Thymus (tissue), 11 donors: Measurements from ENCODE around the gene KDM4E. TPM values are rescaled to one million over a fixed set of nuclear protein-coding genes. Genes with fewer than 3 reads are reported as not detected.

Source experiments
- DNase-seq, 9 donors: peaks; one replicate each; pipeline ENCODE4 v3.0.0-alpha.2; 2013; ENCODE audit warnings: low spot score in 9 of 9, low read depth in 6 of 9, missing footprints in 1 of 9
- H3K27ac ChIP-seq, 2 donors: one replicate each; pipeline ENCODE4 v1.5.1; 2013; ENCODE audit warnings: control low read depth in 1 of 2, low read depth in 1 of 2, low read length in 1 of 2, mild to moderate bottlenecking in 1 of 2, moderate library complexity in 1 of 2
- H3K27me3 ChIP-seq, 2 donors: one replicate each; pipeline ENCODE4 v1.5.1; 2013; ENCODE audit warnings: low read length in 1 of 2; ENCODE audit not compliant: control insufficient read depth in 2 of 2, insufficient read depth in 1 of 2
- H3K36me3 ChIP-seq, 2 donors: one replicate each; pipeline ENCODE4 v1.5.1; 2013; ENCODE audit warnings: low read length in 1 of 2, mild to moderate bottlenecking in 1 of 2, moderate library complexity in 1 of 2; ENCODE audit not compliant: control insufficient read depth in 2 of 2, insufficient read depth in 2 of 2
- H3K4me1 ChIP-seq, 2 donors: one replicate each; pipeline ENCODE4 v1.5.1; 2013; ENCODE audit warnings: low read length in 2 of 2; ENCODE audit not compliant: control insufficient read depth in 2 of 2, insufficient read depth in 2 of 2
- H3K4me3 ChIP-seq, 2 donors: one replicate each; pipeline ENCODE4 v1.5.1; 2013; ENCODE audit warnings: low read length in 2 of 2, control low read depth in 1 of 2, mild to moderate bottlenecking in 1 of 2
- H3K9me3 ChIP-seq, 2 donors: one replicate each; pipeline ENCODE4 v1.5.1; 2013; ENCODE audit warnings: low read length in 1 of 2, mild to moderate bottlenecking in 1 of 2; ENCODE audit not compliant: control insufficient read depth in 2 of 2, insufficient read depth in 1 of 2
- WGBS: extraction: QIAGEN DNeasy Blood & Tissue Kit; methylation state at CpG from one replicate; pipeline ENCODE4 v1.1.7; 2013; 5-methylcytosine and 5-hydroxymethylcytosine counted together
- polyA plus RNA-seq: library from polyadenylated mRNA; stranded (reverse); fragments of 200-250 nt; gene quantifications from one replicate; pipeline ENCODE4 v1.2.3, GENCODE V29; 2013
- total RNA-seq: library from RNA; stranded (reverse); fragments of 120-200 nt; gene quantifications from one replicate; pipeline ENCODE4 v1.2.4, GENCODE V29; 2013
- donor health status: healthy.

KDM4E gene
- total and polyA plus RNA-seq, 2 donors: not detected

GRCh38 chr11:95058621-95059020 lies 33.6 kb downstream of the KDM4E start:
- H3K27ac ChIP-seq: no peak overlapping the region
- H3K9me3 ChIP-seq: no peaks in the 10 kb centered on the region
- no peaks in the 10 kb centered on the region for H3K4me1 ChIP-seq
- 96% methylated on average over 1 of the region's 1 CpG for WGBS
- DNase-seq: no peak
- H3K36me3 ChIP-seq: no peaks in the 10 kb centered on the region
- no peaks in the 10 kb centered on the region for H3K27me3 ChIP-seq
- H3K4me3 ChIP-seq: no peak overlapping the region

- no peaks in the 10 kb centered on the region for H3K9me3 ChIP-seq
- WGBS: 88% methylated on average over 6 of the region's 6 CpGs
- H3K4me1 ChIP-seq: no peaks in the 10 kb centered on the region
- no peak overlapping the region for H3K27ac ChIP-seq
- H3K27me3 ChIP-seq: no peaks in the 10 kb centered on the region
- no peaks in the 10 kb centered on the region for H3K36me3 ChIP-seq
- no peak for DNase-seq
- no peak overlapping the region for H3K4me3 ChIP-seq
Measured at GRCh38 chr11:95059046-95059445, 34.0 kb downstream of the KDM4E start.

GRCh38 chr11:95065336-95065735 lies 40.3 kb downstream of the KDM4E start:
- no peak overlapping the region for H3K27ac ChIP-seq
- H3K4me3 ChIP-seq: no peak overlapping the region
- no peaks in the 10 kb centered on the region for H3K9me3 ChIP-seq
- no peaks in the 10 kb centered on the region for H3K36me3 ChIP-seq
- WGBS: 96% methylated on average over 1 of the region's 1 CpG
- DNase-seq: no peak
- H3K4me1 ChIP-seq: peaks cover 4 to 5% of the 10 kb centered on the region in 2 donors
- H3K27me3 ChIP-seq: no peaks in the 10 kb centered on the region

- Histone ChIP-seq H3K27me3 (no peaks in the 10 kb centered on the region), H3K4me1 (peaks cover 4 to 5% of the 10 kb centered on the region in 2 donors), H3K9me3 (no peaks in the 10 kb centered on the region), H3K4me3 (peak within 1 kb of the TSS; percentile 71 to 82), H3K36me3 (no peaks in the 10 kb centered on the region), H3K27ac (peak within 1 kb of the TSS; percentile 91 to 92)
- WGBS: under 1% methylated on average over 4 of the region's 4 CpGs
- DNase-seq: peak in 1 of 9 donors; percentile 12
Measured at GRCh38 chr11:95066716-95067038, 41.6 kb downstream of the KDM4E start, which contains the start of gene SRSF8. Gene SRSF8, plus strand, starts transcription at chr11:95066919. Its CDS starts 308 bp downstream, at chr11:95067227.

- Histone ChIP-seq H3K27me3 (no peaks in the 10 kb centered on the region), H3K36me3 (no peaks in the 10 kb centered on the region), H3K27ac (peak overlapping the region; percentile 91 to 92), H3K9me3 (no peaks in the 10 kb centered on the region), H3K4me1 (peaks cover 4 to 5% of the 10 kb centered on the region in 2 donors), H3K4me3 (peak overlapping the region; percentile 71 to 82)
- DNase-seq: peak in 6 of 9 donors; percentile 59 to 86 (median 67)
- WGBS: under 1% methylated on average over 97 of the region's 98 CpGs
Measured at GRCh38 chr11:95067039-95067840, 42.2 kb downstream of the KDM4E start.

- WGBS: under 1% methylated on average over 16 of the region's 16 CpGs
- H3K36me3 ChIP-seq: no peaks in the 10 kb centered on the region
- peak overlapping the region; percentile 91 to 92 for H3K27ac ChIP-seq
- H3K4me1 ChIP-seq: peaks cover 4 to 5% of the 10 kb centered on the region in 2 donors
- peak in 5 of 9 donors; percentile 28 to 69 (median 61) for DNase-seq
- no peaks in the 10 kb centered on the region for H3K27me3 ChIP-seq
- H3K9me3 ChIP-seq: no peaks in the 10 kb centered on the region
- H3K4me3 ChIP-seq: peak overlapping the region; percentile 71 to 82
Measured at GRCh38 chr11:95067841-95068219, 42.8 kb downstream of the KDM4E start.

GRCh38 chr11:95068549-95068948 lies 43.5 kb downstream of the KDM4E start:
- WGBS: 3% methylated on average over 5 of the region's 5 CpGs
- no peaks in the 10 kb centered on the region for H3K9me3 ChIP-seq
- DNase-seq: peak; percentile 61 to 91 (median 78)

GRCh38 chr11:95070471-95070870 lies 45.4 kb downstream of the KDM4E start:
- H3K27ac ChIP-seq: no peak overlapping the region

More at GRCh38 chr11:95068549-95068948, 43.5 kb downstream of the KDM4E start:
- H3K36me3 ChIP-seq: no peaks in the 10 kb centered on the region
- peak overlapping the region; percentile 71 to 82 for H3K4me3 ChIP-seq
- H3K4me1 ChIP-seq: peaks cover 4 to 5% of the 10 kb centered on the region in 2 donors
- H3K27ac ChIP-seq: peak overlapping the region; percentile 83 to 92
- H3K27me3 ChIP-seq: no peaks in the 10 kb centered on the region

GRCh38 chr11:95072948-95073347 lies 47.9 kb downstream of the KDM4E start:
- Histone ChIP-seq H3K27me3 (no peaks in the 10 kb centered on the region), H3K27ac (no peak overlapping the region), H3K9me3 (no peaks in the 10 kb centered on the region), H3K36me3 (no peaks in the 10 kb centered on the region), H3K4me3 (no peak overlapping the region), H3K4me1 (peaks cover 5 to 13% of the 10 kb centered on the region in 2 donors)
- no peak for DNase-seq

More at GRCh38 chr11:95070471-95070870, 45.4 kb downstream of the KDM4E start:
- no peaks in the 10 kb centered on the region for H3K27me3 ChIP-seq
- peaks cover 4 to 5% of the 10 kb centered on the region in 2 donors for H3K4me1 ChIP-seq
- H3K36me3 ChIP-seq: no peaks in the 10 kb centered on the region
- no peak for DNase-seq
- WGBS: 99% methylated on average over 1 of the region's 1 CpG
- H3K9me3 ChIP-seq: no peaks in the 10 kb centered on the region
- H3K4me3 ChIP-seq: no peak overlapping the region
